Measurements from ENCODE around the gene RTP3.
"Not testable (repeated sequence)": the region's sequence is repeated elsewhere in the genome, so short reads cannot be mapped to it uniquely, and the experiment has no call there.

Gene RTP3

GRCh38 chr3:46521096-46521495 is 23.3 kb downstream of the RTP3 start:
- in situ Hi-C loops (cut with HindIII; ENCODE audit: low sequenced_read_pairs) = no loop called here
- DNase-seq (ENCODE audit: low read depth) = no peak
- no peak overlapping the region for H3K4me3 ChIP-seq (ENCODE audit: low read depth, low read length)
- no peak for TF ChIP-seq CTCF (IDR thresholded peaks at IDR 0.05; ENCODE audit: low read depth, low read length, missing control alignments)

- DNase-seq (ENCODE audit: low read depth); H3K4me3 ChIP-seq (ENCODE audit: low read depth, low read length); in situ Hi-C loops (cut with HindIII; ENCODE audit: low sequenced_read_pairs): not testable (repeated sequence)
Measured at GRCh38 chr3:46522201-46522600, 24.4 kb downstream of the RTP3 start.

GRCh38 chr3:46523556-46523955 is 25.8 kb downstream of the RTP3 start:
- no peak overlapping the region for H3K4me3 ChIP-seq (ENCODE audit: low read depth, low read length)
- no peak for DNase-seq (ENCODE audit: low read depth)
- in situ Hi-C loops (cut with HindIII; ENCODE audit: low sequenced_read_pairs) = no loop called here
- TF ChIP-seq CTCF (IDR thresholded peaks at IDR 0.05; ENCODE audit: low read depth, low read length, missing control alignments) = no peak

GRCh38 chr3:46524008-46524407 is 26.2 kb downstream of the RTP3 start:
- DNase-seq (ENCODE audit: low read depth) = no peak
- no peak overlapping the region for H3K4me3 ChIP-seq (ENCODE audit: low read depth, low read length)
- in situ Hi-C loops (cut with HindIII; ENCODE audit: low sequenced_read_pairs) = no loop called here
- no peak for TF ChIP-seq CTCF (IDR thresholded peaks at IDR 0.05; ENCODE audit: low read depth, low read length, missing control alignments)

- H3K4me3 ChIP-seq (ENCODE audit: low read depth, low read length) = no peak overlapping the region
- TF ChIP-seq CTCF (IDR thresholded peaks at IDR 0.05; ENCODE audit: low read depth, low read length, missing control alignments) = no peak
- DNase-seq (ENCODE audit: low read depth) = no peak
- in situ Hi-C loops (cut with HindIII; ENCODE audit: low sequenced_read_pairs) = no loop called here
Measured at GRCh38 chr3:46524832-46525231, 27.1 kb downstream of the RTP3 start.

- H3K4me3 ChIP-seq (ENCODE audit: low read depth, low read length) = no peak overlapping the region
- no peak for DNase-seq (ENCODE audit: low read depth)
- in situ Hi-C loops (cut with HindIII; ENCODE audit: low sequenced_read_pairs) = no loop called here
- no peak for TF ChIP-seq CTCF (IDR thresholded peaks at IDR 0.05; ENCODE audit: low read depth, low read length, missing control alignments)
Measured at GRCh38 chr3:46527239-46527638, 29.5 kb downstream of the RTP3 start.

- DNase-seq (ENCODE audit: low read depth) = no peak
- no peak for TF ChIP-seq CTCF (IDR thresholded peaks at IDR 0.05; ENCODE audit: low read depth, low read length, missing control alignments)
- no peak overlapping the region for H3K4me3 ChIP-seq (ENCODE audit: low read depth, low read length)
- in situ Hi-C loops (cut with HindIII; ENCODE audit: low sequenced_read_pairs) = no loop called here
Measured at GRCh38 chr3:46533091-46533490, 35.3 kb downstream of the RTP3 start.

Measured in astrocyte of the cerebellum (primary cell).